Neutrophil (primary cell): ENCODE results near the gene PCDHGA7.
"Not testable (repeated sequence)": the region's sequence is repeated elsewhere in the genome, so short reads cannot be mapped to it uniquely, and the experiment has no call there.

ENCODE experiments used
- H3K27ac ChIP-seq: fragments of 200-600 bp; sonication (generic); 2 replicates; pipeline ENCODE4 v1.5.1; 2016; ENCODE audit warnings: mild to moderate bottlenecking, moderate library complexity
- H3K27me3 ChIP-seq: fragments of 200-600 bp; sonication (generic); 2 replicates; pipeline ENCODE4 v1.6.0; 2016; ENCODE audit warnings: mild to moderate bottlenecking
- H3K36me3 ChIP-seq: fragments of 200-600 bp; sonication (generic); 2 replicates; pipeline ENCODE4 v1.5.1; 2017
- H3K4me1 ChIP-seq, 2 experiments: fragments of 200-600 bp in 1 of 2; sonication (generic) in 1 of 2; 1 replicate in 1 of 2; 2 replicates in 1 of 2; pipeline versions ENCODE4 v1.5.1 to v1.6.1; 2013 to 2016; ENCODE audit warnings: low read depth in 1 of 2, low read length in 1 of 2, mild to moderate bottlenecking in 1 of 2, moderate library complexity in 1 of 2; ENCODE audit not compliant: control insufficient read depth in 1 of 2, insufficient read depth in 1 of 2
- H3K4me3 ChIP-seq, 2 experiments: fragments of 200-600 bp in 1 of 2; sonication (generic) in 1 of 2; 1 replicate in 1 of 2; 2 replicates in 1 of 2; pipeline ENCODE4 v1.5.1; 2013 to 2016; ENCODE audit warnings: low read depth in 1 of 2, low read length in 1 of 2, mild to moderate bottlenecking in 1 of 2, moderate library complexity in 1 of 2
- H3K9me3 ChIP-seq: fragments of 200-600 bp; sonication (generic); 2 replicates; pipeline ENCODE4 v1.5.1; 2016
- CTCF ChIP-seq: fragments of 200-600 bp; sonication (generic); IDR thresholded peaks from 2 replicates; pipeline ENCODE4 v1.5.1; 2016; ENCODE audit warnings: antibody characterized with exemption

PCDHGA7 gene

GRCh38 chr5:141371572-141372475, 10.7 kb upstream of the PCDHGA7 start:
- Histone ChIP-seq H3K36me3 (no peaks in the 10 kb centered on the region), H3K4me1 (no peaks in the 10 kb centered on the region), H3K4me3 (no peak overlapping the region), H3K27ac (no peak overlapping the region), H3K27me3 (peaks cover 97% of the 10 kb centered on the region), H3K9me3 (peaks cover 40% of the 10 kb centered on the region)
- TF ChIP-seq CTCF, result no peak

GRCh38 chr5:141373673-141374317, 8.7 kb upstream of the PCDHGA7 start, which contains the start of gene PCDHGA6:
Gene PCDHGA6, plus strand, starts transcription at chr5:141373891. Its CDS starts 193 bp downstream, at chr5:141374084.
- Histone ChIP-seq H3K36me3 (no peaks in the 10 kb centered on the region), H3K4me3 (no peak within 1 kb of the TSS), H3K27me3 (peaks cover 96% of the 10 kb centered on the region), H3K27ac (no peak within 1 kb of the TSS), H3K4me1 (no peaks in the 10 kb centered on the region), H3K9me3 (peaks cover 39% of the 10 kb centered on the region)
- TF ChIP-seq CTCF, result no peak

GRCh38 chr5:141374627-141375026, 7.9 kb upstream of the PCDHGA7 start:
- Histone ChIP-seq H3K27ac (no peak overlapping the region), H3K27me3 (peaks cover 96% of the 10 kb centered on the region), H3K4me1 (no peaks in the 10 kb centered on the region), H3K4me3 (no peak overlapping the region), H3K36me3 (no peaks in the 10 kb centered on the region), H3K9me3 (peaks cover 38% of the 10 kb centered on the region)
- TF ChIP-seq CTCF, result no peak

- H3K4me1 ChIP-seq, H3K36me3 ChIP-seq, H3K27ac ChIP-seq, H3K4me3 ChIP-seq: not testable (repeated sequence)
- Histone ChIP-seq H3K9me3 (peaks cover 38% of the 10 kb centered on the region), H3K27me3 (peaks cover 94% of the 10 kb centered on the region)
Observed at GRCh38 chr5:141375444-141376155, 6.9 kb upstream of the PCDHGA7 start.

- no peaks in the 10 kb centered on the region for H3K4me1 ChIP-seq
- H3K36me3 ChIP-seq, result no peaks in the 10 kb centered on the region
- no peak overlapping the region for H3K27ac ChIP-seq
- H3K4me3 ChIP-seq, result no peak overlapping the region
- no peak for TF ChIP-seq CTCF
- peaks cover 96% of the 10 kb centered on the region for H3K27me3 ChIP-seq
- peaks cover 9% of the 10 kb centered on the region for H3K9me3 ChIP-seq
Observed at GRCh38 chr5:141383345-141383744, 803 bp downstream of the PCDHGA7 start.
